ENCODE results near the gene GRM3.
"Not testable (repeated sequence)": the region's sequence is repeated elsewhere in the genome, so short reads cannot be mapped to it uniquely, and the experiment has no call there.

DNA sequence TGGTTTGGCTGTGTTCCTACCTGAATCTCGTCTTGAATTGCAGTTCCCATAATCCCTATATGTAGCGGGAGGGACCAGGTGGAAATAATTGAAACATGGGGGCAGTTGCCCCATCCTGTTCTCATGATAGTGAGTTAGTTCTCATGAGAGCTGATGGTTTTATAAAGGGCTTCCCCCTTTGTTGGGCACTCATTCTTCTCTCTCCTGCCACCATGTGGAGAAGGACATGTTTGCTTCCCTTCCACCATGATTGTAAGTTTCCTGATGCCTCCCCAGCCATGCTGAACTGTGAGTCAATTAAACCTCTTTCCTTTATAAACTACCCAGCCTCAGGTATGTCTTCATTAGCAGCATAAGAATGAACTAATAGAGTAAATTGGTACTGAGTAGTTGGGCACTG is 28.0 kb upstream of the GRM3 start:
- not testable (repeated sequence) for TF ChIP-seq RFX5 (IDR thresholded peaks at IDR 0.05; ENCODE audit: low read length); GABPA (IDR thresholded peaks at IDR 0.05; ENCODE audit: low read depth)

Data from SK-N-SH (cell line).